Measurements from ENCODE around the gene TENM4.

DNA sequence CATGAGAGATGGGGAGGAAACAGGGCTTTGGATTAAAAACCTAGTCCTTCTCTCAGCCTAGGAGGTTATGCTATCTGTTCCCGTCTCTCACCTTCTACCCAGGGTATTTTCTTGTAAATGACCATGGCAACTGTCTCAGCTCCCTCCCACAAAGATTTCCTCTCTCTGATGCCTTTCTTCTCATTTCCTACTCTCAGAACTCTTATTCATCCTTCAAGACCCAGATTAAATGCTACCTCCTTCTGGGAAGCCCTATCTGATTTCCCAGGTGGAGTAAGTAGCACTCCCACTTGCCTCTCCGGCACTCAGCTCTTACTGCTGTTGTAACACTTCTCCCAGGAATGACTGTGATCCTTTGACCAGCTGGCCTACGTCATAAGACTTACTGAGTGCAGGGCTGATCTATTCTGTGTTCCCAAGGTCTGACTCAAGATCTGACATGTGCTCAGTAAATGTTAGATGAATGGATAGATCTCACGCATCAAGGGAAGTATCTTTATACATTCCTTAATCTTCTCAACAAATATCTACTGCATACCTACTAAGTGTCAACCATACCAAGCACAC lies 175.0 kb downstream of the TENM4 start:
- TF ChIP-seq POLR2A (IDR thresholded peaks at IDR 0.05), result no peak
- TF ChIP-seq, protein P1, sequence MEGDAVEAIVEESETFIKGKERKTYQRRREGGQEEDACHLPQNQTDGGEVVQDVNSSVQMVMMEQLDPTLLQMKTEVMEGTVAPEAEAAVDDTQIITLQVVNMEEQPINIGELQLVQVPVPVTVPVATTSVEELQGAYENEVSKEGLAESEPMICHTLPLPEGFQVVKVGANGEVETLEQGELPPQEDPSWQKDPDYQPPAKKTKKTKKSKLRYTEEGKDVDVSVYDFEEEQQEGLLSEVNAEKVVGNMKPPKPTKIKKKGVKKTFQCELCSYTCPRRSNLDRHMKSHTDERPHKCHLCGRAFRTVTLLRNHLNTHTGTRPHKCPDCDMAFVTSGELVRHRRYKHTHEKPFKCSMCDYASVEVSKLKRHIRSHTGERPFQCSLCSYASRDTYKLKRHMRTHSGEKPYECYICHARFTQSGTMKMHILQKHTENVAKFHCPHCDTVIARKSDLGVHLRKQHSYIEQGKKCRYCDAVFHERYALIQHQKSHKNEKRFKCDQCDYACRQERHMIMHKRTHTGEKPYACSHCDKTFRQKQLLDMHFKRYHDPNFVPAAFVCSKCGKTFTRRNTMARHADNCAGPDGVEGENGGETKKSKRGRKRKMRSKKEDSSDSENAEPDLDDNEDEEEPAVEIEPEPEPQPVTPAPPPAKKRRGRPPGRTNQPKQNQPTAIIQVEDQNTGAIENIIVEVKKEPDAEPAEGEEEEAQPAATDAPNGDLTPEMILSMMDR (IDR thresholded peaks at IDR 0.05), result no peak

Data from heart left ventricle (tissue), 13 donors.